IPS-20b (cell line): ENCODE data around the gene POLE3.
"Not testable (repeated sequence)": the region's sequence is repeated elsewhere in the genome, so short reads cannot be mapped to it uniquely, and the experiment has no call there.

ENCODE experiments used
- H3K27ac ChIP-seq: one replicate; pipeline ENCODE4 v1.5.1; 2013; ENCODE audit warnings: low read length
- H3K27me3 ChIP-seq: 2 replicates; pipeline ENCODE4 v1.6.1; 2013; ENCODE audit warnings: mild to moderate bottlenecking, low read length, inconsistent platforms; ENCODE audit not compliant: insufficient read depth
- H3K36me3 ChIP-seq: 2 replicates; pipeline ENCODE4 v1.6.1; 2013; ENCODE audit warnings: low read depth, mild to moderate bottlenecking, inconsistent platforms, low read length, moderate library complexity; ENCODE audit not compliant: insufficient read depth
- H3K4me1 ChIP-seq: 2 replicates; pipeline ENCODE4 v1.6.1; 2013; ENCODE audit warnings: mild to moderate bottlenecking, control low read depth, inconsistent platforms, low read length, moderate library complexity; ENCODE audit not compliant: insufficient read depth
- H3K4me3 ChIP-seq: 2 replicates; pipeline ENCODE4 v1.5.1; 2013; ENCODE audit warnings: mild to moderate bottlenecking, low read length, inconsistent platforms
- H3K9ac ChIP-seq: 2 replicates; pipeline ENCODE4 v1.6.1; 2013; ENCODE audit warnings: low read depth, mild to moderate bottlenecking, inconsistent platforms, low read length, moderate library complexity
- H3K9me3 ChIP-seq: 2 replicates; pipeline ENCODE4 v1.6.1; 2013; ENCODE audit warnings: mild to moderate bottlenecking, low read depth, low read length, inconsistent platforms; ENCODE audit not compliant: insufficient read depth

The POLE3 gene

GRCh38 chr9:113428062-113428615 is 17.7 kb upstream of the POLE3 start:
- H3K9ac ChIP-seq: no peak overlapping the region
- no peaks in the 10 kb centered on the region for H3K9me3 ChIP-seq
- H3K27ac ChIP-seq: no peak overlapping the region
- H3K4me1 ChIP-seq: no peaks in the 10 kb centered on the region; the same call in 1 of the 2 replicates
- H3K4me3 ChIP-seq: no peak overlapping the region
- H3K27me3 ChIP-seq: peaks cover 4% of the 10 kb centered on the region; the same call in 1 of the 2 replicates
- H3K36me3 ChIP-seq: no peaks in the 10 kb centered on the region

- Histone ChIP-seq H3K9ac (no peak overlapping the region), H3K36me3 (no peaks in the 10 kb centered on the region), H3K9me3 (no peaks in the 10 kb centered on the region), H3K4me1 (no peaks in the 10 kb centered on the region; the same call in 1 of the 2 replicates), H3K4me3 (no peak overlapping the region), H3K27me3 (peaks cover 1% of the 10 kb centered on the region; the same call in 1 of the 2 replicates), H3K27ac (no peak overlapping the region)
Measured at GRCh38 chr9:113427629-113428028, 17.2 kb upstream of the POLE3 start.

GRCh38 chr9:113426701-113427100 is 16.2 kb upstream of the POLE3 start:
- Histone ChIP-seq H3K27ac (no peak overlapping the region), H3K4me1 (no peaks in the 10 kb centered on the region; the same call in 1 of the 2 replicates), H3K27me3 (no peaks in the 10 kb centered on the region), H3K36me3 (no peaks in the 10 kb centered on the region), H3K9me3 (no peaks in the 10 kb centered on the region), H3K9ac (no peak overlapping the region), H3K4me3 (no peak overlapping the region)

- Histone ChIP-seq H3K36me3 (no peaks in the 10 kb centered on the region), H3K9me3 (no peaks in the 10 kb centered on the region), H3K9ac (no peak overlapping the region)
Measured at GRCh38 chr9:113425072-113425471, 14.6 kb upstream of the POLE3 start.

GRCh38 chr9:113421726-113422125 is 11.3 kb upstream of the POLE3 start:
- no peaks in the 10 kb centered on the region for H3K36me3 ChIP-seq
- no peaks in the 10 kb centered on the region for H3K27me3 ChIP-seq
- no peaks in the 10 kb centered on the region; the same call in 1 of the 2 replicates for H3K4me1 ChIP-seq

More at GRCh38 chr9:113425072-113425471, 14.6 kb upstream of the POLE3 start:
- no peak overlapping the region for H3K4me3 ChIP-seq
- no peak overlapping the region for H3K27ac ChIP-seq
- no peaks in the 10 kb centered on the region; the same call in 1 of the 2 replicates for H3K4me1 ChIP-seq
- H3K27me3 ChIP-seq: no peaks in the 10 kb centered on the region

GRCh38 chr9:113417370-113417769 is 6.9 kb upstream of the POLE3 start:
- no peaks in the 10 kb centered on the region for H3K27me3 ChIP-seq
- H3K9me3 ChIP-seq: no peaks in the 10 kb centered on the region
- no peak overlapping the region for H3K27ac ChIP-seq
- H3K9ac ChIP-seq: no peak overlapping the region
- no peak overlapping the region for H3K4me3 ChIP-seq
- H3K36me3 ChIP-seq: no peaks in the 10 kb centered on the region
- no peaks in the 10 kb centered on the region for H3K4me1 ChIP-seq

More at GRCh38 chr9:113421726-113422125, 11.3 kb upstream of the POLE3 start:
- H3K9me3 ChIP-seq: no peaks in the 10 kb centered on the region
- no peak overlapping the region for H3K9ac ChIP-seq
- H3K27ac ChIP-seq: no peak overlapping the region
- no peak overlapping the region for H3K4me3 ChIP-seq

- no peaks in the 10 kb centered on the region for H3K9me3 ChIP-seq
- no peak overlapping the region for H3K27ac ChIP-seq
- no peaks in the 10 kb centered on the region for H3K36me3 ChIP-seq
- H3K4me3 ChIP-seq: no peak overlapping the region
- no peaks in the 10 kb centered on the region for H3K4me1 ChIP-seq
- no peak overlapping the region for H3K9ac ChIP-seq
- H3K27me3 ChIP-seq: no peaks in the 10 kb centered on the region
Measured at GRCh38 chr9:113416149-113416721, 5.8 kb upstream of the POLE3 start.

GRCh38 chr9:113409883-113410206 is 630 bp downstream of the POLE3 start:
- Histone ChIP-seq H3K4me1 (peaks cover 3% of the 10 kb centered on the region; the same call in 1 of the 2 replicates), H3K9me3 (no peaks in the 10 kb centered on the region), H3K4me3 (peak overlapping the region; percentile 94), H3K36me3 (peaks cover 27% of the 10 kb centered on the region), H3K27me3 (no peaks in the 10 kb centered on the region), H3K9ac (peak overlapping the region; percentile 97), H3K27ac (peak overlapping the region; percentile 96)

GRCh38 chr9:113409481-113409880 is 994 bp downstream of the POLE3 start:
- H3K27ac ChIP-seq: peak overlapping the region; percentile 96
- H3K4me3 ChIP-seq: peak overlapping the region; percentile 94
- peaks cover 27% of the 10 kb centered on the region for H3K36me3 ChIP-seq
- H3K9ac ChIP-seq: peak overlapping the region; percentile 97
- H3K9me3 ChIP-seq: no peaks in the 10 kb centered on the region
- H3K27me3 ChIP-seq: no peaks in the 10 kb centered on the region
- H3K4me1 ChIP-seq: peaks cover 3% of the 10 kb centered on the region; the same call in 1 of the 2 replicates

GRCh38 chr9:113406873-113407511 is 3.5 kb downstream of the POLE3 start:
- not testable (repeated sequence) for H3K9me3 ChIP-seq, H3K27me3 ChIP-seq, H3K9ac ChIP-seq, H3K4me1 ChIP-seq, H3K27ac ChIP-seq, H3K4me3 ChIP-seq
- H3K36me3 ChIP-seq: peaks cover 27% of the 10 kb centered on the region

- H3K9ac ChIP-seq, H3K9me3 ChIP-seq, H3K27me3 ChIP-seq, H3K4me3 ChIP-seq, H3K27ac ChIP-seq, H3K4me1 ChIP-seq: not testable (repeated sequence)
- peaks cover 27% of the 10 kb centered on the region for H3K36me3 ChIP-seq
Measured at GRCh38 chr9:113406353-113406752, 4.1 kb downstream of the POLE3 start.

- Histone ChIP-seq H3K9ac (no peak overlapping the region), H3K4me3 (no peak overlapping the region), H3K36me3 (peaks cover 17% of the 10 kb centered on the region), H3K27me3 (no peaks in the 10 kb centered on the region), H3K9me3 (no peaks in the 10 kb centered on the region), H3K4me1 (no peaks in the 10 kb centered on the region), H3K27ac (no peak overlapping the region)
Measured at GRCh38 chr9:113403646-113404045, 6.8 kb downstream of the POLE3 start.
